Measurements from ENCODE around the gene FNDC1.

Gene FNDC1

GRCh38 chr6:159181914-159182313, 12.7 kb downstream of the FNDC1 start:
- Histone ChIP-seq H3K4me3 (no peak overlapping the region), H3K9me3 (replicated peaks in 1 of 11) (peaks cover 14 to 18% (median 16%) of the 10 kb centered on the region in 11 experiments), H3K27me3 (no peaks in the 10 kb centered on the region), H3K27ac (no peak overlapping the region), H3K36me3 (no peaks in the 10 kb centered on the region), H3K4me1 (peaks cover 0 to 14% (median 0%) of the 10 kb centered on the region in 10 experiments; a peak in 4 of 20 replicates), H3K4me2 (peak overlapping the region in 2 of 11 experiments; percentile 29 to 38; a peak in 3 of 22 replicates), H4K20me1 (no peaks in the 10 kb centered on the region), H3K9ac (no peak overlapping the region)
- no peak for TF ChIP-seq Cebpa-rat (IDR thresholded peaks at IDR 0.05)

GRCh38 chr6:159184559-159184958, 15.4 kb downstream of the FNDC1 start:
- Histone ChIP-seq H3K27me3 (no peaks in the 10 kb centered on the region), H3K9me3 (replicated peaks in 1 of 11) (peaks cover 14 to 28% (median 16%) of the 10 kb centered on the region in 11 experiments), H3K9ac (no peak overlapping the region), H3K36me3 (no peaks in the 10 kb centered on the region), H3K4me1 (peaks cover 0 to 14% (median 0%) of the 10 kb centered on the region in 10 experiments; a peak in 4 of 20 replicates), H4K20me1 (no peaks in the 10 kb centered on the region), H3K4me3 (no peak overlapping the region), H3K4me2 (no peak overlapping the region), H3K27ac (no peak overlapping the region)
- no peak for TF ChIP-seq Cebpa-rat (IDR thresholded peaks at IDR 0.05)

DNA sequence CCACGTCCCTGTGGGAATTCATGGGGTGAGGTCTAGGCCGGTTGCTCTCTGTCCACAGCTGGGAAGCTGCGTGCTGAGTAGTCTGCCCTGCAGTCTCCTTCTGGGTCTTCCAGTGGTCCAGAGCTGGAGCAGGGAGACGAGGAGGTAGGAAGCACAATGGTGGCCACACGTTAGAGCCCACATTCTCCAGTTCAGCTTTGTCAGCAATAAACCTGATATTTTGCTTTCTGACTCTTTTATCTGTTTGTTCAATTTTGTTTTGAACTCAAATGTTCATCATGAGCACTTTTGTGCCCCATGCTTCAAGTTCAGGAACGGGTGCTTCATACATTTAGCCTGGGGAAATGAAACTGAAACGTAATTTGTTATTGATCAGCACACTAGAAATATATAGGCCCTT, 21.3 kb downstream of the FNDC1 start:
- no peaks in the 10 kb centered on the region for H3K36me3 ChIP-seq
- H3K4me3 ChIP-seq = no peak overlapping the region
- no peak overlapping the region for H3K9ac ChIP-seq
- H3K9me3 ChIP-seq (replicated peaks in 1 of 11) = peaks cover 12 to 40% (median 26%) of the 10 kb centered on the region in 11 experiments
- H3K4me2 ChIP-seq = peak overlapping the region in 10 of 11 experiments; percentile 1 to 47 (median 15); a peak in 15 of 22 replicates
- peaks cover 28 to 48% (median 34%) of the 10 kb centered on the region in 10 experiments for H3K4me1 ChIP-seq
- no peaks in the 10 kb centered on the region for H4K20me1 ChIP-seq
- no peaks in the 10 kb centered on the region for H3K27me3 ChIP-seq
- peak overlapping the region in 5 of 11 experiments; percentile 6 to 41 (median 19); a peak in 5 of 22 replicates for H3K27ac ChIP-seq
- no peak for TF ChIP-seq Cebpa-rat (IDR thresholded peaks at IDR 0.05)

DNA sequence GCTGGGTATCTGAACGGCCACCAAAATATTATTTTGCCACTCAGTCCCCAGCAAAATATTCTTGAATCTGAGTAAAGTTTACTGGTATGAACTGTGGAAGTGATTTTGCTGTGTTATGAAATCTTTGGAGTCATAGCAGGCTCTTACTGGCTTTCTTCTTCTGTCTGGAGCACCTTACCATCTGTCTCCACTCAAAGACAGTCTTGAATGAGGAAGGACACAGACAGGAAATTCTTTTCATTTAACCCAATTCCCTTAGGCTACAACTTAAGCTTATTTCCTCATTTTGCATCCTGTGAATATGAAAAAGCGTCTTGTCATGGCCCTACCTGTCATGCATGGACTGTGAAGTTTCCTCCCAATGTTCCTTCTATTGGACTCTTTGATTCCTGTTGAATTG, 24.7 kb downstream of the FNDC1 start:
- Histone ChIP-seq H3K36me3 (no peaks in the 10 kb centered on the region), H3K4me3 (peak overlapping the region in 2 of 10 experiments; percentile 2 to 9; a peak in 1 of 20 replicates), H3K9ac (peak overlapping the region in 4 of 11 experiments; percentile 20 to 59 (median 44); a peak in 7 of 22 replicates), H3K27ac (peak overlapping the region in 8 of 11 experiments; percentile 53 to 80 (median 66); a peak in 16 of 22 replicates), H4K20me1 (no peaks in the 10 kb centered on the region), H3K9me3 (replicated peaks in 1 of 11) (peaks cover 0 to 21% (median 14%) of the 10 kb centered on the region in 11 experiments; a peak in 15 of 22 replicates), H3K4me2 (peak overlapping the region; percentile 60 to 91 (median 82)), H3K4me1 (peaks cover 38 to 52% (median 47%) of the 10 kb centered on the region in 10 experiments), H3K27me3 (no peaks in the 10 kb centered on the region)
- no peak for TF ChIP-seq Cebpa-rat (IDR thresholded peaks at IDR 0.05)

- Histone ChIP-seq H3K36me3 (no peaks in the 10 kb centered on the region), H3K27ac (peak overlapping the region in 8 of 11 experiments; percentile 10 to 80 (median 66); a peak in 12 of 22 replicates), H3K27me3 (no peaks in the 10 kb centered on the region), H3K4me3 (no peak overlapping the region), H3K4me1 (peaks cover 38 to 52% (median 47%) of the 10 kb centered on the region in 10 experiments), H3K9me3 (replicated peaks in 1 of 11) (peaks cover 0 to 21% (median 14%) of the 10 kb centered on the region in 11 experiments; a peak in 15 of 22 replicates), H3K4me2 (peak overlapping the region; percentile 60 to 91 (median 82); a peak in 19 of 22 replicates), H4K20me1 (no peaks in the 10 kb centered on the region), H3K9ac (peak overlapping the region in 1 of 11 experiments; percentile 18; a peak in 1 of 22 replicates)
- no peak for TF ChIP-seq Cebpa-rat (IDR thresholded peaks at IDR 0.05)
These were observed 25.2 kb downstream of the FNDC1 start for GRCh38 chr6:159194421-159194820.

DNA sequence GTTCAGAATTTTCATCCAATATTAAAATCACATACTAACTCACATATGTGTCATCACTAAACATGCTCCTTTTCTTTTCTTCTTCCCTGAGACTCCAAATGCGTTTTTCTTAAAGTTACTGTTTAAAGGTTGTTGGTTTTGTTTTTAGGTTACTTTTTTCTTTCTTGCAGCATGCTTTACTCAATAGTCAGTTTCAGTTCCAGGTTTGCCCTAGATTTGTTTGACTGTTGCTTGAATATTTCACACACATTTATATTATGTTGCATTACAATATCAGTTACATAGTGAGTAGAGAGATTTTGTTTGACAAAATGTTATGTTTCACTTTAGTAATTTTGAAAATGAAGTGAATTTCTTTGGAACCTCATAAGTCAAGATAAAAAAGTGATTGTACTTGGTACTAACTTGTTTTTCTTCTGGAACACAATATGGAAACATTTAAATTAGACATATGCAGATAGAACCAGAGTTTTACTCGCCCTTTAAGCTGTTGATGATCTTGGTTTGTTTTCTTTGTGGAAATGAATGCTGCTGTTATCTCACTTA, 27.3 kb downstream of the FNDC1 start:
- Histone ChIP-seq H3K4me3 (no peak overlapping the region), H3K36me3 (no peaks in the 10 kb centered on the region)

DNA sequence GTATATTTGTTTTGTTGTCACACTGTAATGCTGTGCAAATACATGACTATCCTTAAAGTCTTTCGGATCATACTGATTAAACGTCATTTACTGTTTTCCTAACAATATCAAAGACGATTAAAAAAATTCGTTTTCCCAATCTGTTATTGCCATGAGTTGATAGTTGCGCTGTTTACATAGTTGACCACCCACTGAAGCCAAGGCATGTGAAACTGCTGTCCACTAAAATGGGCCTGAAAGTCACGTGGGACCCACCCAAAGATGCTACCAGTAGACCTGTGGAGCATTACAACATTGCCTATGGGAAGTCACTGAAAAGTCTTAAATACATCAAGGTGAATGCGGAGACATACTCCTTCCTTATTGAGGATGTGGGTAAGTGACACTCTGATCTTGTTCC, 28.1 kb downstream of the FNDC1 start:
- Histone ChIP-seq H3K27ac (peak overlapping the region in 2 of 11 experiments; percentile 10 to 41; a peak in 2 of 22 replicates), H3K36me3 (no peaks in the 10 kb centered on the region), H3K4me2 (peak overlapping the region in 1 of 11 experiments; percentile 81; a peak in 2 of 22 replicates), H3K9me3 (replicated peaks in 1 of 11) (peaks cover 0 to under 1% (median 0%) of the 10 kb centered on the region in 11 experiments; a peak in 1 of 22 replicates), H3K4me1 (peaks cover 26 to 45% (median 35%) of the 10 kb centered on the region in 10 experiments), H4K20me1 (no peaks in the 10 kb centered on the region), H3K9ac (no peak overlapping the region), H3K27me3 (no peaks in the 10 kb centered on the region), H3K4me3 (no peak overlapping the region)
- TF ChIP-seq Cebpa-rat (IDR thresholded peaks at IDR 0.05) = no peak

More for the DNA sequence above, 27.3 kb downstream of the FNDC1 start:
- H4K20me1 ChIP-seq = no peaks in the 10 kb centered on the region
- H3K4me2 ChIP-seq = peak overlapping the region in 6 of 11 experiments; percentile 4 to 91 (median 16); a peak in 6 of 22 replicates
- H3K9me3 ChIP-seq (replicated peaks in 1 of 11) = peaks cover 0 to 8% (median 0%) of the 10 kb centered on the region in 11 experiments; a peak in 3 of 22 replicates
- peak overlapping the region in 4 of 11 experiments; percentile 5 to 75 (median 39); a peak in 5 of 22 replicates for H3K27ac ChIP-seq
- H3K9ac ChIP-seq = no peak overlapping the region
- peak in 1 of 11 experiments; percentile 26; a peak in 1 of 22 replicates for TF ChIP-seq Cebpa-rat (IDR thresholded peaks at IDR 0.05)
- no peaks in the 10 kb centered on the region for H3K27me3 ChIP-seq
- H3K4me1 ChIP-seq = peaks cover 26 to 42% (median 36%) of the 10 kb centered on the region in 10 experiments

- Histone ChIP-seq H4K20me1 (no peaks in the 10 kb centered on the region), H3K4me2 (peak overlapping the region in 2 of 11 experiments; percentile 23 to 26; a peak in 2 of 22 replicates), H3K27ac (no peak overlapping the region), H3K9ac (no peak overlapping the region), H3K27me3 (no peaks in the 10 kb centered on the region), H3K4me3 (no peak overlapping the region), H3K9me3 (replicated peaks in 1 of 11) (no peaks in the 10 kb centered on the region), H3K4me1 (peaks cover 0 to 27% (median 8%) of the 10 kb centered on the region in 10 experiments; a peak in 11 of 20 replicates), H3K36me3 (no peaks in the 10 kb centered on the region)
- no peak for TF ChIP-seq Cebpa-rat (IDR thresholded peaks at IDR 0.05)
These were observed 32.1 kb downstream of the FNDC1 start for GRCh38 chr6:159201336-159201735.

- Histone ChIP-seq H3K9me3 (replicated peaks in 1 of 11) (0 out of 22 replicates have a peak, but pooled peaks cover 0 to 3% (median 0%) of the 10 kb centered on the region in 11 experiments), H3K27me3 (no peaks in the 10 kb centered on the region), H3K9ac (no peak overlapping the region), H3K4me2 (no peak overlapping the region), H3K27ac (no peak overlapping the region), H4K20me1 (no peaks in the 10 kb centered on the region), H3K4me3 (no peak overlapping the region), H3K36me3 (no peaks in the 10 kb centered on the region), H3K4me1 (peaks cover 0 to 18% (median 5%) of the 10 kb centered on the region in 10 experiments; a peak in 9 of 20 replicates)
- no peak for TF ChIP-seq Cebpa-rat (IDR thresholded peaks at IDR 0.05)
These were observed 34.3 kb downstream of the FNDC1 start for GRCh38 chr6:159203304-159204005.

All from BLaER1 treated with 17β-estradiol and CSF1 and Interleukin-3, amounts not matched to agents 10 nM and 100 nM (cell line).